Activated T-cell treated with anti-CD3 and anti-CD28 coated beads for 48 hours (primary cell): ENCODE measurements around the gene PARK7.
A peak's percentile ranks its signal among the peaks of the same experiment; 100 is the strongest.
"Not testable (repeated sequence)": the region's sequence is repeated elsewhere in the genome, so short reads cannot be mapped to it uniquely, and the experiment has no call there.

Experiments used
- DNase-seq: peaks from one replicate; pipeline ENCODE4 v3.0.0-alpha.2; 2020; ENCODE audit warnings: low read depth

Gene PARK7

GRCh38 chr1:7943251-7943650, 18.3 kb upstream of the PARK7 start:
- DNase-seq = no peak

GRCh38 chr1:7948960-7949359, 12.6 kb upstream of the PARK7 start:
- no peak for DNase-seq

DNA sequence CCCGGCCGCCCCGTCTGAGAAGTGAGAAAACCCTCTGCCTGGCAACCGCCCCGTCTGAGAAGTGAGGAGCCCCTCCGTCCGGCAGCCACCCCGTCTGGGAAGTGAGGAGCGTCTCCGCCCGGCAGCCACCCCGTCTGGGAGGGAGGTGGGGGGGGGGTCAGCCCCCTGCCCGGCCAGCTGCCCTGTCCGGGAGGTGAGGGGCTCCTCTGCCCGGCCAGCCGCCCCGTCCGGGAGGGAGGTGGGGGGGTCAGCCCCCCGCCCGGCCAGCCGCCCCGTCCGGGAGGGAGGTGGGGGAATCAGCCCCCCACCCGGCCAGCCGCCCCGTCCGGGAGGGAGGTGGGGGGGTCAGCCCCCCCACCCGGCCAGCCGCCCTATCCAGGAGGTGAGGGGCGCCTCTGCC, 8.7 kb upstream of the PARK7 start:
- DNase-seq = not testable (repeated sequence)

DNA sequence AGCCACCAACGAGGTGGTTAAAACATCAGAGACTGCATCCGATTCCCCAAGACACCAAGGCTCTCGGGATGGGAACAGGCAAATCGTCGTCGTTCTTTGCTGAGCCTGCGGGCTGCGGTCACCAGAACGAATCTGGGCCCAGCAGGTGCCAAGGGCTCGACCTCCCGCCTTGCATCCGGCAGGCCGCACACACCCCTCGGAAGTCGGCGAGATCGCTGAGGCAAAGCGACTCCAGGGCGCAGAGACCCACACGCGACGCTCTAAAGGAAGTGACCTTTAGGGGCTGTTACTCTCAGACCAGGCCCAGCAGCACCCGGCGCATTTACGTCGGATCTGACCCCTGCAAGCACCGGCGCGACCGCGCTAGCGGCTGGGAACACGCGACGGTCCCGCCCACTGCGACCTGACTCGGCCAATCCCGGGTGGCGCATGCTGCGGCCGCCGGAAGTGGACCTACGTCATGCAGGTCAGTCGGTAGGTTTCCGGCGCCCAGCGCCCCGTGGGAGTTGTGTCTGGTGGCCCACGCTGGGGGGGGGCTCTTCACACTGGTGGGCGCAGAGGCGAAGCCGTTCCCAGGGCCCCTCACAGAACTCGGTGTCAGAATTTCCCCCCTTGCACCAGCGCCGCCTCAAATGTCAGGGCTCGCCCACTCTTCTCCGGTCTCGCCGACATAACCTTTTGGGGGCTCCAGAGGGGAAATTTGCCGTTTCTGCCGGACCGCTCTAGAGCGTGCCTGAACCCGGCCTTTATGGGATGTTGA, 7.5 kb upstream of the PARK7 start:
- peak; percentile 87 for DNase-seq

DNA sequence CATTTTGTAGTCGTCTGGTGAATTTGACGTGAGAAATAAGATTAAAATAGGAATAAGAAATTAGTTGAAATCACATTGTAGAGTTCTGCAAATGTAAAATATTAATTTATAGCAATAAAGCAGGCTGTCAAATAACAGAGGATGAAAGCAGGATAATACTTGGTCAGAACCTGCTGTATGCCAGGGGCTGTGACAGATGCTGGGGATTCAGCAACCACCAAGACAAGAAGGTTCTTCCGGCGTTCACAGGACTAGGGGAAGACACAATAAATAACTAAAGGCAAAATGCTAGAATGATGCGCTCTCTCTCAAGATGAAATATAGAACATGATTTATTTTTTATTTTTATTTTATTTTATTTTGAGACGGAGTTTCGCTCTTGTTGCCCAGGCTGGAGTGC, 6.8 kb upstream of the PARK7 start:
- no peak for DNase-seq

GRCh38 chr1:7956218-7957032, 5.1 kb upstream of the PARK7 start:
- DNase-seq = no peak

- DNase-seq = no peak
Measured at GRCh38 chr1:7960165-7960564, 1.3 kb upstream of the PARK7 start.

- no peak for DNase-seq
Measured at GRCh38 chr1:7960867-7961215, 670 bp upstream of the PARK7 start.

DNA sequence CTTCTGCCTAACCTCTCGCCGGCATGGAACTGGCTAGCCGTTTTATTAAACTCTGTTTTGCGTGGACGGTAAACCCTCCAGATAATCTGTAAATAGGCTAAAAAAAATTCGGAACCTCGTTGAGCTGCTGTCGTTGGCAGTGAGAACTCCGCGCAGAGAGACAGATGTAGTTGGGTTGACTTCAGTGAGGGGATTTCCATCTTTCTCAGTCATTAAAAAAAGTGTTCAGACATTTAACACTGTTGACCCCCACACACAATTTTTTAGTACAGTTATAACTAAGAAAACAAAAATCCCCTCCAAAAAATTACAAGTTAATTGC, 464 bp downstream of the PARK7 start:
- no peak for DNase-seq

DNA sequence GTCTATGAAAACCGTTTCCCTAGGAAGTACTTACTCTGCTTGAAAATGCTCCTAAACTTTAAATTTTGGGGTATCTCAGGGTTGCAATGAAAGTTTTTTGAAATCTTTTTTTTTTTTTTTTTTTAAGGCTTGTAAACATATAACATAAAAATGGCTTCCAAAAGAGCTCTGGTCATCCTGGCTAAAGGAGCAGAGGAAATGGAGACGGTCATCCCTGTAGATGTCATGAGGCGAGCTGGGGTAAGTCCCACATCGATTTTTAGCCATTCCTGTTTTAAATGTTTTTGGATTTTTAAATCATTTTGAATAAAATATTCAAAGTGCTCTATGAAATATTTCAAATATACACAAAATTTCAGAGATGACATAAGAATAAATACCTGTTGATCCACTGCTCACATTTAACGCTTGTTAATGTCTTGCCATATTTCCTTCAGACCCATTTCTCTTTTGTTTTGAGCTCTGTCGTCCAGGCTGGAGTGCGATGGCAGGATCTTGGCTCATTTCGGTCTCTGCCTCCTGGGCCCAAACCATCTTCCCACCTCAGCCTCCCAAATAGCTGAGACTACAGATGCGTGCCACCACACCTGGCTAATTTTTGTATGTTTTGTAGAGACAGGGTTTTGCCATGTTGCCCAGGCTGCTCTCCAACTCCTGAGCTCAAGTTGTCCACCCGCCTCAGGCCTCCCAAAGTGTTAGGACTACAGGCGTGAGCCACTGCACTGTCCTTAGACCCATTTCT, 1.3 kb downstream of the PARK7 start:
- no peak for DNase-seq

DNA sequence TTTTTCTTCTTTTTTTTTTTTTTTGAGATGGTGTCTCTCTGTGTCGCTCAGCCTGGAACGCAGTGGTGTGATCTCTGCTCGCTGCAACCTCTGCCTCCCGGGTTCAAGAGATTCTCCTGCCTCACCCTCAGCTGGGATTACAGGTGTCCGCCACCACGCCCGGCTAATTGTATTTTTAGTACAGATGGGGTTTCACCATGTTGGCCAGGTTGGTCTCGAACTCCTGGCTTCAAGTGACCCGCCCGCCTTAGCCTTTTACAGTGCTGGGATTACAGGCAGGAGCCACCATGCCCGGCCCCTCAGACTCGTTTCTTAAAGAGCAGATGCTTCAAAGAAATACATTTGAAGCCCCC, 1.8 kb downstream of the PARK7 start:
- not testable (repeated sequence) for DNase-seq

GRCh38 chr1:7963841-7964240, 2.3 kb downstream of the PARK7 start:
- DNase-seq = not testable (repeated sequence)

DNA sequence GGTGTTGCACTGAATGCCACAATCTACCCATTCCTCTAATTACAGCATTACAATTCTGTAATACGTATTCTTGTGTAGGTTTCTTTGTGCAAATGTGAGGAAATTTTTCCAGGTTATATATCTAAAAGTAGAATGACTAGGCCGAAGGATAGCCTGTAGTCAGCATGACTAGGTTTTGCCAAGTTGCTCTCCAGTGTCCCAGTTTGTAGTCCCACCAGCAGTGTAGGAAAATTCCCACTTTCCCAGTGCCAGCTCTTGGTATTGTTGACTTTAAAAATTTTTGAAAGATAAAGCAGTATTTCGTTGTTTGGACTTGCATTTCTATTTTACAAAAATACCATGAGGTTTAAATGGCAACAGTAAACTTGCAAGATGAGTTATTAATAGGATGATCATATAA, 3.0 kb downstream of the PARK7 start:
- DNase-seq = no peak

GRCh38 chr1:7967196-7967595, 5.7 kb downstream of the PARK7 start:
- DNase-seq = no peak

DNA sequence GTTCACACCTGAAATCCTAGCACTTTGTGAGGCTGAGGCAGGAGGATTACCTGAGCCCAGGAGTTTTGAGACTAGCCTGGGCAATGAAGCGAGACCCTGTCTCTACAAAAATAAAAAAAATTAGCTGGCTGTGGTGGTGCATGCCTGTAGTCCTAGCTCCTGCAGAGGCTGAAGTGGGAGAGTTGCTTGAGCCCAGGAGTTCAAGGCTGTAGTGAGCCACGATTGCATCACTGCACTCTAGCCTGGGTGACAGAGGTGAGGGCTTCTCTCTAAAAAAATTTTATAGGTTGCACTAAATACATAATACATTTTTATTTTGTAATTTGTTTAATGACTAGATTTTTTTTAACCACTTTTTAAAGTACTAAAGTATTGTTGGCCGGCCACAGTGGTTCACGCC, 6.1 kb downstream of the PARK7 start:
- DNase-seq = no peak

DNA sequence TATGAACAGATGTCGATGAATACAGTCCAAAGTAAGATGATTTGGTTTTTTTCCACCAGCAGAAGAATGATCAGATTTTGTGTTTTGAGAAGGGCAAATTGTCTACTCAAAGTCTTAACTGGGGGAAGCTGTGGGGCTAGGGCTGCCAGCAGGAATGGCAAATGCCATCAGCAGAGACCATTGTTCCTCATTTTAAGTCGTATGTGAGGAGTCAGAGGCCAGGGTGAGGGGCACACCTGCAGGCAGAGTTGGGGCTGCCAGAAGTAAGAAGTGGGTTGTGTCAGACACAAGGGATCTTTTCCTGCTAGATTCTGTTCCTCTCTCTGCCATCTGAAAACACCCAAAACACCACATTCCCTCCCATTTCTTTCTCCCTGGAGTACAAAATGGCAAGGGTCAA, 8.7 kb downstream of the PARK7 start:
- no peak for DNase-seq

DNA sequence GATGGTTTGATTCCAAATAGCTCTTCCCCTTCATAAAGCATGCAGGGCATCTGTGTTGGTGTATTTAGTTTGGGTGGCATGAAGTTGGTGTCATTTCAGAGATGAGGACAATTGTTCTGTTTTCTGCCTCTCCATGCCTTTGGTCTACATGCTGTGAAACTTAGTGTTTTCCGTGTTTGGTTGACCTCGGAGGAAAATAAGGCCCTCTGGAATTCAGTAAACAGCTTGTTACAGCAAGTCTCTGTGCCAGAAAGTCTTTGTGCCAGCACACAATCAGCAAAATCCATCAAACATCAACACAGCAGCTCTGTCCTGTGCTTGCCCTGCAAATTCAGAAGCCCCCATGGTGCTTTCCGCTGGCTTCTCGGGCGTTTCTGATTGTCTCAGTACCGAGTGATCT, 9.5 kb downstream of the PARK7 start:
- no peak for DNase-seq

GRCh38 chr1:7972285-7972684, 10.8 kb downstream of the PARK7 start:
- no peak for DNase-seq

DNA sequence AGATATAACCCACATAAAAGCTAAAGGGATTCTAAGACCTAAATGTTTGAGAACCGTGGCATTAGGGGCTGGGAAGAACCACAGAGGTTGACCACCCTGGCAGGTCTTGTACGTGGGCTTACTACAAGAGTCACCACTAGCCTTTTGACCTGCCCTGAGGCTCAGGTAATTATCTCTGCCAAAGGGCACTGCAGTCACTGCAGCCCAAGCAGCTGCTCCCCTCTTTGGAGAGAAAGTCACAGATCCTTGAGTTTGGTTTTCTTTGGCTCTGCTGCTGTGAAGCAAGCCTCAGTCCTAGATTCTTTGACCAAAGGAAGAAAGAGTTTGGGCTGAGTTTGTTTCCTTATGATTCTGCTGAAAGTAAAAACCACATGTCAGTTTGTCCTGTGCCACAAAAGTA, 11.6 kb downstream of the PARK7 start:
- no peak for DNase-seq

GRCh38 chr1:7975212-7975865, 13.8 kb downstream of the PARK7 start:
- DNase-seq = peak; percentile 23

DNA sequence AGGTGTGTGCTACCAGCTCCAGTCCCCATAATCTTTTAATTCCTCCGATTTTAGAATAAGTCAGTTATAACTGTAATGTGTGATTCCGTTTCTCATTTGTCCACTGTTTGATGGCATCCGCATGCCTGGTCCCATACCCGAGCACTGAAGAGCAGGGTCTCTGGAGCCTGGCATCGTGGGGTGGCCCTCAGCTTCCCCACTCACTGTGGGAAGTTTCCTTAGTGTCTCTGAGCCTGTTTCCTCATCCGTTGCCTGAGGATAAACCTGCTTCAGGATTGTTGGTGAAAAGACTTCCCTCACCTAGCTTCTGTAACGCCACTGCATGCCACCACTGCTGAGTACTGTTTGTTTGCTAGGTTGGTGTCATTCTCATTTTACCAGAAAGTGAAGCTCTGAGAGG, 19.5 kb downstream of the PARK7 start:
- DNase-seq = no peak

- no peak for DNase-seq
Measured at GRCh38 chr1:7983086-7983778, 21.7 kb downstream of the PARK7 start.
